Neural progenitor cell (in vitro differentiated cells): ENCODE measurements around the gene DNAI4. TPM values are rescaled to one million over a fixed set of nuclear protein-coding genes. Genes with fewer than 3 reads are reported as not detected.
"Not testable (repeated sequence)": the region's sequence is repeated elsewhere in the genome, so short reads cannot be mapped to it uniquely, and the experiment has no call there.

Source experiments
- DNase-seq: peaks from one replicate; pipeline ENCODE4 v3.0.0-alpha.2; 2016; ENCODE audit warnings: low spot score
- H2AFZ ChIP-seq: fragments of 200-600 bp; sonication (generic); replicated peaks from 2 replicates; pipeline ENCODE4 v1.6.1; 2016; ENCODE audit warnings: antibody characterized with exemption
- H3F3A ChIP-seq: fragments of 200-600 bp; sonication (generic); 2 replicates; pipeline ENCODE4 v1.6.1; 2016; ENCODE audit warnings: antibody characterized with exemption, low read depth
- H3K27ac ChIP-seq: fragments of 200-600 bp; sonication (generic); 2 replicates; pipeline ENCODE4 v1.5.1; 2016; ENCODE audit warnings: mild to moderate bottlenecking
- H3K27me3 ChIP-seq: fragments of 200-600 bp; sonication (generic); 2 replicates; pipeline ENCODE4 v1.6.1; 2016; ENCODE audit warnings: mild to moderate bottlenecking, moderate library complexity
- H3K36me3 ChIP-seq: fragments of 200-600 bp; sonication (generic); 2 replicates; pipeline ENCODE4 v1.5.1; 2016
- H3K4me1 ChIP-seq: fragments of 200-600 bp; sonication (generic); 2 replicates; pipeline ENCODE4 v1.6.1; 2016; ENCODE audit warnings: mixed run types
- H3K4me2 ChIP-seq: fragments of 200-600 bp; sonication (generic); 2 replicates; pipeline ENCODE4 v1.6.1; 2016
- H3K4me3 ChIP-seq: fragments of 200-600 bp; sonication (generic); 2 replicates; pipeline ENCODE4 v1.5.1; 2016
- H3K79me2 ChIP-seq: fragments of 200-600 bp; sonication (generic); 2 replicates; pipeline ENCODE4 v1.6.1; 2016; ENCODE audit warnings: low read depth
- H3K9ac ChIP-seq: fragments of 200-600 bp; sonication (generic); 2 replicates; pipeline ENCODE4 v1.6.1; 2016
- H3K9me3 ChIP-seq: fragments of 200-600 bp; sonication (generic); 2 replicates; pipeline ENCODE4 v1.5.1; 2016; ENCODE audit warnings: low read depth
- H4K20me1 ChIP-seq: fragments of 200-600 bp; sonication (generic); 2 replicates; pipeline ENCODE4 v1.6.1; 2016; ENCODE audit warnings: low read depth
- H3K27ac Mint-ChIP-seq: 3 replicates; pipeline ENCODE4 v1.8.0; 2021; ENCODE audit warnings: mixed read lengths
- H3K27me3 Mint-ChIP-seq: 2 replicates; pipeline ENCODE4 v1.8.0; 2022; ENCODE audit warnings: low read depth, mild to moderate bottlenecking, inconsistent platforms, moderate library complexity, mixed read lengths; ENCODE audit not compliant: insufficient read depth
- H3K36me3 Mint-ChIP-seq: 3 replicates; pipeline ENCODE4 v1.8.0; 2021; ENCODE audit warnings: mixed read lengths
- H3K4me1 Mint-ChIP-seq: 3 replicates; pipeline ENCODE4 v1.8.0; 2021; ENCODE audit warnings: mixed read lengths
- H3K4me3 Mint-ChIP-seq: 3 replicates; pipeline ENCODE4 v1.8.0; 2021; ENCODE audit warnings: mild to moderate bottlenecking, moderate library complexity, mixed read lengths
- H3K9me3 Mint-ChIP-seq: 3 replicates; pipeline ENCODE4 v1.8.0; 2020; ENCODE audit warnings: mixed read lengths
- EZH2 ChIP-seq: fragments of 200-600 bp; sonication (generic); IDR thresholded peaks from 2 replicates; pipeline ENCODE4 v1.6.1; 2017; ENCODE audit warnings: antibody characterized with exemption, mild to moderate bottlenecking, moderate library complexity
- EZH2phosphoT487 ChIP-seq: fragments of 200-600 bp; sonication (generic); IDR thresholded peaks from 2 replicates; pipeline ENCODE4 v1.6.1; 2017; ENCODE audit warnings: antibody characterized with exemption
- total RNA-seq: library from RNA; depleted of rRNA; stranded (reverse); fragments of >200 nt; gene quantifications from 2 replicates; pipeline ENCODE4 v1.2.3, GENCODE V29; 2015; ENCODE audit warnings: low replicate concordance
- TF ChIP-seq, protein P1 (sequence below): fragments of 200-600 bp; sonication (generic); IDR thresholded peaks from 2 replicates; pipeline ENCODE4 v1.5.1; 2017; ENCODE audit warnings: antibody characterized with exemption, mild to moderate bottlenecking

DNAI4 gene, protein sequence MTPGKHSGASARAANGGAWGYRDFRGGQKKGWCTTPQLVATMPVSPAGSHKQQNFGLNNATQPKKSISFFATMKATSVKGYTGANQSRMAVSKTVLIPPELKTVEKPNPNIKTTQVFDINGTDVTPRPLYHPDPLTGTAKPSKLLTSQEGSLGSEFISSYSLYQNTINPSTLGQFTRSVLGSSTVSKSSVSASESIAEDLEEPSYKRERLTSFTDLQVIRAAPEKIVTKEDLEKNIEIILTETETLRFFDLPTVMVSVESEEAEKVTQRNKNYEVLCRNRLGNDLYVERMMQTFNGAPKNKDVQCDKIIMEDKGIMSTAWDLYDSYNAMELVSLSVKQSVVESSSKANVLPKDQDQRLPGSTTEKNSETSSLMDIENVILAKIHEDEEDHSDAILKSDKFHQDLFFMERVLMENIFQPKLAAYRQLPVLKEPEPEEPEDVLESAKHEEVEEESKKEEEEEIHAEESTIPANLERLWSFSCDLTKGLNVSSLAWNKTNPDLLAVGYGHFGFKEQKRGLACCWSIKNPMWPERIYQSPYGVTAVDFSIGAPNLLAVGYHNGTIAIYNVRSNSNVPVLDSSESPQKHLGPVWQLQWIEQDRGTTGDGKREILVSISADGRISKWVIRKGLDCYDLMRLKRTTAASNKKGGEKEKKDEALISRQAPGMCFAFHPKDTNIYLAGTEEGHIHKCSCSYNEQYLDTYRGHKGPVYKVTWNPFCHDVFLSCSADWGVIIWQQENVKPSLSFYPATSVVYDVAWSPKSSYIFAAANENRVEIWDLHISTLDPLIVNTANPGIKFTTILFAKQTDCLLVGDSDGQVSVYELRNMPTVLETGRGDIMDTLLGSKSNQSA
- 2.7 and 3.2 TPM in 2 replicates for total RNA-seq

DNA sequence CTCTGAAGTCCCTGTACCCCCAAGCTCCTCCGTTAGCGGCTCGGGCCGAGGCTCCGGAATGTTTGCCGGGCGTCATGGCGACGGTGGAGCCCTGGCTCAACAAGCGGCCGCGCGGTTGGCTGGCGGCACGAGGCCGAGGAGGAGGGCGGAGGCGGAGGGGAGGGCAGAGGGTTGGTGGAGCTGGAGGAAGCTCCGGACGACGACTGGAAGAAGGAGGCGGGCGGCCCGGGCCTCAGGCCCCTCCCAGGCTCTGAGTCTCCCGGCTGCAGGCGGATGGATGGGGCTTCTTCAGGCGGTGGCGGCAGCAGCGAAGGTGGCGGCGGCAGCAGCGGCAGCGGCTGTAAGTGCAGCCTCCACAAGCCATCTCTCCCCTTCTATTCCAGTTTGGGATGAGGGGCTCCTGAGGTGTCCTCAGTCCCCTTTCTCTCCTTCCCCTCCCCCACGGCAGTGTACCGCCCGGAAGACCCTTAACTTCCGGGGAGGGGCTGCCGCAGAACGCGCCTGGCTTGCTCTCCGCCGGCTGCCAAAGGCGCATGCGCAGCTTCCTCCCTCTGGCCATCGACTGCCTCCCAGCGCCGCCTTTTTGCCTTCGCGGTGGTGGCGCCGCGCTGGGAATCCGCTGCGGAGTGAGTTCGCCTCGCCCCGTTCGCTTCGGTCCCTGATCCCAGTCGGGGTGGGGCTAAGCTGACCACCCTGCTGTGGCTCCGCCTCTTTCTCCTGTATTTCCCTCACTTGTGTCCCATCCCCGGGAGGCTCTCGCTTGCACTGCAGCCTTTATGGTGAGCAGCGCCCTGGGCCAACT is at the start of gene DNAI4, which contains the start of gene MIER1:
Gene DNAI4 (minus strand): TSS at position 101 of the 802 bp plus-strand sequence. CDS start 25 bp downstream, at position 76.
Gene MIER1 (plus strand): TSS at position 235 of the 802 bp plus-strand sequence. CDS start 39 bp downstream, at position 274.
- peak; percentile 99 for DNase-seq
- H3K4me3 ChIP-seq: peak within 1 kb of the TSS; percentile 74
- Mint-ChIP-seq H3K9me3 (no peaks in the 10 kb centered on the region), H3K4me1 (peaks cover 36% of the 10 kb centered on the region), H3K4me3 (peak within 1 kb of the TSS; percentile 94), H3K27me3 (no peaks in the 10 kb centered on the region), H3K36me3 (peaks cover 22% of the 10 kb centered on the region), H3K27ac (peak within 1 kb of the TSS; percentile 92)
- TF ChIP-seq EZH2 (no peak), EZH2phosphoT487 (no peak)
- TF ChIP-seq, protein P1, sequence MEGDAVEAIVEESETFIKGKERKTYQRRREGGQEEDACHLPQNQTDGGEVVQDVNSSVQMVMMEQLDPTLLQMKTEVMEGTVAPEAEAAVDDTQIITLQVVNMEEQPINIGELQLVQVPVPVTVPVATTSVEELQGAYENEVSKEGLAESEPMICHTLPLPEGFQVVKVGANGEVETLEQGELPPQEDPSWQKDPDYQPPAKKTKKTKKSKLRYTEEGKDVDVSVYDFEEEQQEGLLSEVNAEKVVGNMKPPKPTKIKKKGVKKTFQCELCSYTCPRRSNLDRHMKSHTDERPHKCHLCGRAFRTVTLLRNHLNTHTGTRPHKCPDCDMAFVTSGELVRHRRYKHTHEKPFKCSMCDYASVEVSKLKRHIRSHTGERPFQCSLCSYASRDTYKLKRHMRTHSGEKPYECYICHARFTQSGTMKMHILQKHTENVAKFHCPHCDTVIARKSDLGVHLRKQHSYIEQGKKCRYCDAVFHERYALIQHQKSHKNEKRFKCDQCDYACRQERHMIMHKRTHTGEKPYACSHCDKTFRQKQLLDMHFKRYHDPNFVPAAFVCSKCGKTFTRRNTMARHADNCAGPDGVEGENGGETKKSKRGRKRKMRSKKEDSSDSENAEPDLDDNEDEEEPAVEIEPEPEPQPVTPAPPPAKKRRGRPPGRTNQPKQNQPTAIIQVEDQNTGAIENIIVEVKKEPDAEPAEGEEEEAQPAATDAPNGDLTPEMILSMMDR: no peak
- peak within 1 kb of the TSS; percentile 94 for H2AFZ ChIP-seq
- H4K20me1 ChIP-seq: peaks cover 18% of the 10 kb centered on the region
- peaks cover 21% of the 10 kb centered on the region for H3K4me1 ChIP-seq
- peaks cover 80% of the 10 kb centered on the region for H3K79me2 ChIP-seq
- no peaks in the 10 kb centered on the region for H3K36me3 ChIP-seq
- H3K9ac ChIP-seq: peak within 1 kb of the TSS; percentile 56
- no peaks in the 10 kb centered on the region for H3K27me3 ChIP-seq
- H3K27ac ChIP-seq: peak within 1 kb of the TSS; percentile 93
- H3K9me3 ChIP-seq: no peaks in the 10 kb centered on the region
- peaks cover 31% of the 10 kb centered on the region for H3F3A ChIP-seq
- peak within 1 kb of the TSS; percentile 85 for H3K4me2 ChIP-seq

DNA sequence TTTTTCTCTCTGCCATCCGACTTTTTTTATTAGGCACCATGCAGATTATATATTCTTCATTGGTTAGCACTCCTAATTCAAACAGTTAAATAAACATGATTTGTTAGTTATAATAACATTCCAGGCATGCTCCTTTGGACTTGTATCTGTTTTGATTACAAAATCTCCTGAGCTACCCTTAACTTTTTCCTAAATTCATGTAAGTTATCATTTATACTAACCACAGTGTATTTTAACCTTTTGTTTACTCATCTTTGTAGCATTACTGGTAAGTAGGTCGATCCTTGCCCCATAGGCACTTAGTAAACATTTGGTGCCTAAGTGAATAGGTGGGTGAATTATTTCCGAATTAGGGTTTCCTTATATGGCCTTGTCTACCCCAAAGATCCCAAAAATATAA is 43.9 kb upstream of the DNAI4 start:
- Histone ChIP-seq H3K36me3 (peaks cover 46% of the 10 kb centered on the region), H4K20me1 (no peaks in the 10 kb centered on the region), H3K4me1 (no peaks in the 10 kb centered on the region), H2AFZ (no peak overlapping the region), H3K4me2 (no peak overlapping the region), H3K27ac (no peak overlapping the region), H3K9ac (no peak overlapping the region), H3K79me2 (no peaks in the 10 kb centered on the region), H3K27me3 (no peaks in the 10 kb centered on the region), H3K9me3 (no peaks in the 10 kb centered on the region), H3K4me3 (no peak overlapping the region), H3F3A (no peaks in the 10 kb centered on the region)
- Mint-ChIP-seq H3K36me3 (peaks cover 43% of the 10 kb centered on the region), H3K4me3 (no peak overlapping the region), H3K27me3 (no peaks in the 10 kb centered on the region), H3K9me3 (peaks cover 14% of the 10 kb centered on the region), H3K27ac (no peak overlapping the region), H3K4me1 (no peaks in the 10 kb centered on the region)
- TF ChIP-seq, protein P1: no peak
- TF ChIP-seq EZH2: no peak
- no peak for TF ChIP-seq EZH2phosphoT487
- no peak for DNase-seq

DNA sequence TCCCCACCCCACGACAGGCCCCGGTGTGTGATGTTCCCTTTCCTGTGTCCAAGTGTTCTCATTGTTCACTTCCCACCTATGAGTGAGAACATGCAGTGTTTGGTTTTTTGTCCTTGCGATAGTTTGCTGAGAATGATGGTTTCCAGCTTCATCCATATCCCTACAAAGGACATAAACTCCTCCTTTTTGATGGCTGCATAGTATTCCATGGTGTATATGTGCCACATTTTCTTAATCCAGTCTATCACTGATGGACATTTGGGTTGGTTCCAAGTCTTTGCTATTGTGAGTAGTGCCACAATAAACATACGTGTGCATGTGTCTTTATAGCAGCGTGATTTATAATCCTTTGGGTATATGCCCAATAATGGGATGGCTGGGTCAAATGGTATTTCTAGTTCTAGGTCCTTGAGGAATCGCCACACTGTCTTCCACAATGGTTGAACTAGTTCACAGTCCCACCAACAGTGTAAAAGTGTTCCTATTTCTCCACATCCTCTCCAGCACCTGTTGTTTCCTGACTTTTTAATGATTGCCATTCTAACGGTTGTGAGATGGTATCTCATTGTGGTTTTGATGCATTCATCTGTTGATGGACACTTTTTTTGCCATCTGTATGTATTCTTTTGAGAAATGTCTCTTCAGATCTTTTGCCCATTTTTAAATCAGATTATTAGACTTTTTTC is 41.7 kb upstream of the DNAI4 start:
- not testable (repeated sequence) for H3K27ac ChIP-seq, H4K20me1 ChIP-seq, H3K4me3 ChIP-seq, H3K9ac ChIP-seq, H3K27ac Mint-ChIP-seq, H3K79me2 ChIP-seq, H3K4me1 ChIP-seq, DNase-seq, H3K4me1 Mint-ChIP-seq, H3K4me3 Mint-ChIP-seq, H3K9me3 ChIP-seq, H2AFZ ChIP-seq, H3F3A ChIP-seq, H3K27me3 ChIP-seq, H3K4me2 ChIP-seq, H3K27me3 Mint-ChIP-seq
- Mint-ChIP-seq H3K9me3 (peaks cover 14% of the 10 kb centered on the region), H3K36me3 (peaks cover 45% of the 10 kb centered on the region)
- peaks cover 38% of the 10 kb centered on the region for H3K36me3 ChIP-seq
